GM19452 (cell line): Measurements from ENCODE around the gene ANO3.
"Not testable (repeated sequence)": the region's sequence is repeated elsewhere in the genome, so short reads cannot be mapped to it uniquely, and the experiment has no call there.

Experiments used
- ATAC-seq: cut with Tn5 transposase; IDR thresholded peaks from one replicate; pipeline ENCODE4 v1.9.1; 2021; ENCODE audit not compliant: unreplicated experiment

ANO3 gene

GRCh38 chr11:26331911-26332571 is at the start of gene ANO3:
Gene ANO3 (plus strand): TSS chr11:26332130. CDS start chr11:26332276, 146 bp downstream.
- peak; percentile 96 for ATAC-seq

DNA sequence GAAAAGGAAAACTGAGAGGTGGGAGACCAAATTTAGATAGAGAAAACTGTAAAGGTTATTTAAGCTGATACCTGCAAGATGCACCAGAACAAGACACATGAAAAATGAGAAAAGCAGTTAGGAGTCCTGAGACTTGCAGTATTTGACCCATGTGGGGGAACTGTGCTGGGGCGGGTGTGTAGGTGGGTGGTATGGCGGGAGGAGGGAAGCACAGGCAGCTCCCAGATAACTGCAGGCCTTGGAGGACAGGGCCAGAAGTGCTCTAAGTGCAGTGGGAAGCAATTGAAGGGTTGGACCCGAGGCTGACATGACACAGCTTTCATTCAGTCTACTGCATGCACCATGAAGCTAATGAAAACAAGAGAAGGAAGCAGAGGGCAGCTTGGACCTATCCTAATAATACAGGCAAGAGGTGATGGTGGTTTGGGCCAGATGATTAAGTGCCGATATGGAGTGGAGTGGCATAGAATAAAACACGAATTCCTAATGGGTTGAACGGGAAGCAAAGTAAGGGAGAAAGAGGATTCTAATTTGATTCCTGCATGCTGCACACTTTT is 48.0 kb upstream of the ANO3 start:
- no peak for ATAC-seq

DNA sequence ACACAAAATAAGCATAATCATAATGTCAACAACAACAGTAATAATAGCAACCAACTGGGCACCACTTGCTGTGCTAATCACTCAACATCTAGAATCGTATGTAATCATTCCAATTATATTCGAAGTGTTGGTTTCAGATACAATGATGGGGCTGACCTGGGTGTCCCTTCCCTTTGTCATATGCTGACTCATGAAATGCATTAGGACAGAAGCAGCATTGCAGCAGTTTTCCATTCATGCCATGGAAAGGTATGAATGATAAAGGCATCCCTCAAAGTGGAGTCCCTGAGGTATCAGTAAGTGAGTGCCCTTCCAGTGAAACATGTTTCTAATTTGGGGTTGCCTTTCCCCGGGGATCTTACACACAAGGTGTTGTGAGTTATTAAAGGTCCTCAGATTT is 46.3 kb upstream of the ANO3 start:
- ATAC-seq: no peak

DNA sequence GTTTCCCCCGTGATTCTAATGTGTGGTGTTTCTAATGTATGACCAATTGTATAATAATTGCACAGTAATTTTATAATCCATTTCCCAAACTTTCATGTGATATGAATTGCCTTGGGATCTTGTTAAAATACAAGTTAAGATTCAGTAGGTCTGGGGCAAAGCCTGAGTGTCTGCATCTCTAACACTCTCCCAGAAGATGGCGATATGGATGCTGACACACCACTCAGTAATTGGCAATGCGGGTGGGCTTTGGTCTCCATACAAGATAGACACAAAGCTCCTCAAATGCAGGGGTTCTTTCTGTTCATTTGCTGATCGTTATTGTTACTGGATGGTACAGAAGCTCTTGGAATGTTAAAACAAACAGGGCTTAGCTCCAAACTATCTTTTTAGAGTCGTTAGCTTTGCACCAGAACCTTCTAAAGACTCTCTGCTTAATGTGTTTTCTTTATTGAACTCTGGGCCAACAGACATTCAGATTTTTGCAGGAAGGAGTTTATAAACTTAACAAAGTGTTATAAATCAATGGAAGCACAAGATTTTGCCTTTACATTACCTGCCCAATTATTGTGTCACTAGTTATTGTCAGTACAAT is 45.4 kb upstream of the ANO3 start:
- ATAC-seq: no peak

GRCh38 chr11:26287067-26287518 is 44.8 kb upstream of the ANO3 start:
- ATAC-seq: no peak

GRCh38 chr11:26297189-26297975 is 34.5 kb upstream of the ANO3 start:
- peak; percentile 88 for ATAC-seq

DNA sequence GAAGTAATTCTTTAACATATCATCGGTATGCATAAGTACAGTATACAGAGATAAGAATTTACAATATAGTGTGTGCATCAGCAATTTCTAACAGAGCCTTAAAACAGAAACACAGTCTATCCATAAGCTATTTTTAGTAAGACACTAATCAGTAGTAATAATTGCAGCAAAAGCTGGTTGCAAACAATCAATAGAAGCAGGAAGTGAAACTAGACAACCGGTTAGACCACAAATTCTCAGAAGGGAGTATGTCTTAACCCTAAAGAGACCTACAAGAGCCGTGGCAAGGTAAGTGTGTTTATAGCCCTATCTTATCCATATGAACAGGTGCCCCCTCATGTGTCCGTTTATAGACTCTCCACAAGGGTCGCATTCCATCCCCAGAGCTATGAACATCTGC is 15.6 kb upstream of the ANO3 start:
- not testable (repeated sequence) for ATAC-seq

DNA sequence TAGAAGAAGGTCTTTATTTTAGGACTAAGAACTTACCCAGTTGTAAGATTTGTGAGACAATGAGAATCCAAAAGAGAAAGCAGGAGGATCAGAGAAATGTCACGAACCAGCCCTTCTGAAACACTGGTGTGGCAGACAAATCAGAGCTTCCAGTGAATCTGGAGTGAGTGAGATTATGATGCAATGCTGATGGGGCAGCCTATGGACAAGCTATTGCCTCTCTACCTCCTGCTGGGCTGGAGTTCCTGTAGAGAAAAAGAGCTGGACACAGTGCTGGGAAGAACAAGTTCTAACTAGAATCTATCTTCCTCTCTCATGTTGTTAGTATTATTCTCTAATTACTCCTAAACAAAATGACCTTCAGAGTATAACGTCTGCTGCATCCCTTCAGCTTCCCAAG is 12.0 kb upstream of the ANO3 start:
- ATAC-seq: no peak

- no peak for ATAC-seq
These were observed 10.4 kb upstream of the ANO3 start for GRCh38 chr11:26321516-26321915.

DNA sequence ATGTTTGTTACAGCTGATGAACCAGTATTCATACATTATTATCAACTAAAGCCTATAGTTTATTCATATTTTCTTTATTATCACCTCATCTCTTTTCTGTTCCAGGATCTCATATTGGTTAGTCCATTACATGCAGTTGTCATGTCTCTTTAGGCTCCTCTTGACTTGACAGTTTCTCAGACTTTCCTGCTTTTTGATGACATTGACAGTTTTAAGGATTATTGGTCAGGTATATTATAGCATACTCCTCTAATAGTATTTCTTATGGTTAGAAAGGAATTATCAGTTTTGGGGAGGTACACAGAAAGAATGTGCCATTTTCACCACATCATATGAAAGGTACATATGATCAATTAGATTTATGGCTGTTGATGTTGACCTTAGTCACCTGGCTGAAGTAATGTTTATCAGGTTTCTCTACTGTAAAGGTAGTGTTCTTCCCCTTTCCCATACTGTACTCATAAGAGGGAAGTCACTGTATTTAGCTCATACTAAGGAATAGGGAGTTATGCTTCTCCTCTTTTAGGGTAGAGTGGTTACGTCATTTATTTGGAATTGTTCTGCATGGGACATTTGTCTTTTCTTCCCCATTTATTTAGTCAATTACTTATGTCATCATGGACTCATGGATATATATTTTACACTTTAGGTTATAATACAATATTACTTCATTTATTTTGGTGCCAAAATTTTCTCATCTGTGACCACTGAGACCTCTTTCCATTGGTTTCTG is 9.4 kb upstream of the ANO3 start:
- no peak for ATAC-seq

- no peak for ATAC-seq
These were observed 8.1 kb upstream of the ANO3 start for GRCh38 chr11:26323837-26324236.

DNA sequence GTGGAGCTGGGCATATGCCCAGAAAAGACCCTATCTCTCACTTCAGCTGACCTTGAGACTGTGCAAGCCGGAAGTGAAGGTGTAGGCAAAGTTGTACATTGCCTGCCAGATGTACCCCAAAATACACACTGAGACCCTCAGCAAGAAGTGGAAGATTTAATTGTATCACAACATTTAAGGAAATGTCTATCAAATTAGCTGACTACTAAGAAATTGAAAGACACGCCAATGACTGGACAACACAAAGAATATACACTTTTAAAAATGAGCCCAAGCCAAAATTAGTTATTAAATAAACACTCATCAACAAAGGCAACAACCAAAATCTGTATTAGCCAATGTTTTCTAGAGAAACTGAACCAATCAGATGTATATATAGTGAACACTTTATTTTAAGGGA is 7.7 kb upstream of the ANO3 start:
- no peak for ATAC-seq

DNA sequence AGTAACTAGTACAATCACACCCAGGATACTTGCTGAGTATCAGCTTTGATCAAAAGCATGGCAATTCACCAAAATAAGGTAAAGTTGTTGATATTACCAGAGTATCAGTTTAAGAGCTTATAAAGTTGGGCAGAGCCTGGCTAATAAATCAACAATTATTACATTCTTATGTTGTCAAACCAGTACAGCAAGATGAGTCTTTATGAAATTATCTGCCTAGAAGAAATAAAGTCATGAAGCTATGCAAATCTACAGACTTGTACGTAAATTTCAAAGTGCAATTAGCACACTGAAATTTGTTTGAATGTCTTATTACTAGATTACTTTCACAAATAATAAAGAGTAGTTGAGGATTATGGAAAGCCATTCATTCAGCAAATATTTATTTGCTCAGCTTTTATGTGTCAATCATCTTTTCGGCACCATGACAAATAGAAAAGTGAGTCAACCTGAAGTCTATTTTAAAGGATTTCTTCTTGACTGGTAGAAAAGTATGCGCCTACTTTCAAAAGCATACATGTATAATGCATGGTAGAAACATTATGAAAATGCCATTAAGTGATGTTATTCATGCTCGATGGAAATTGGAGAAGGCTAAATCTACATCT is 5.0 kb upstream of the ANO3 start:
- ATAC-seq: no peak

GRCh38 chr11:26329206-26329605 is 2.7 kb upstream of the ANO3 start:
- ATAC-seq: no peak

- no peak for ATAC-seq
These were observed 1.7 kb upstream of the ANO3 start for GRCh38 chr11:26330262-26330661.

GRCh38 chr11:26332572-26332915 is 614 bp downstream of the ANO3 start:
- ATAC-seq: no peak

- ATAC-seq: no peak
These were observed 2.0 kb downstream of the ANO3 start for GRCh38 chr11:26333906-26334305.

GRCh38 chr11:26335903-26336302 is 4.0 kb downstream of the ANO3 start:
- ATAC-seq: no peak

DNA sequence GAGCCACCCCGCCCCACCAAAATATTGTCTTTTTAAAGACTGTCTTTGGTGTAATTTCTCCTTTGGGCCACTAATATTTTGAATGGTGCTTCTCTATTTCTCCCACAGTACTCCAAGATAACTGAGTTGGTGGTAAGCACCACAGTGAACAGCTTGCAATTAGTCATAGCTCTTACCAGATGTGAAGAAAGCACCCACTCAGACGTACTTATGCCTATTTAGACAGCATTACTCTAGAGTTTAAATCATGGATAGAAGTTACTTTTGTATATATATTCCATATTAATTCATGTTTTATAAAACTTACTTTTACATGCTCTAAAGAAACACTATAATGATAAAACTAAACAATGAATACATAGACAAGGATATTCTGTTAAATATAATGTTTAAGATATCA is 12.7 kb downstream of the ANO3 start:
- ATAC-seq: no peak

DNA sequence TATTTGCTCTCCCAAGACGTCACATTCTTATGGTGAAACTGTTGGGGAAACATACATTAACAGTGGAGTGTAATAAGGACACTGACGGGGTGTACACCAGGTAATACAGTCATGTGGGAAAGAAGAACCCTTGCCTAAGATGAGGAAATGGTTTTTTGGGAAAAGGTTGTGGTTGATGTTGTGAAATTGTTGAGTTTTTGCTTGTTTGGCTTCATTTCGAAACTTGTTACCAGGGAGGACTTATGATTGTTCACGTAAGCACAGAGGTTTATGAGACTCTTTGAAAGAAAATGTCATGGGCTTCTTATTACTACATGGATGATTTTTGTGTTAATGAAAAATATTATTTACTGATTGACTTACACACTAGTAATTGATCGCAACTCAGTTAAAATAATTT is 16.8 kb downstream of the ANO3 start:
- ATAC-seq: no peak

- ATAC-seq: no peak
These were observed 18.1 kb downstream of the ANO3 start for GRCh38 chr11:26350002-26350401.
